ENCODE measurements around the gene NCOR1. TPM values are rescaled to one million over a fixed set of nuclear protein-coding genes. Genes with fewer than 3 reads are reported as not detected.
A peak's percentile ranks its signal among the peaks of the same experiment; 100 is the strongest.
"Not testable (repeated sequence)": the region's sequence is repeated elsewhere in the genome, so short reads cannot be mapped to it uniquely, and the experiment has no call there.

NCOR1 gene
- total RNA-seq, 1 donor from 2014 or later = 81.0 TPM

- no peaks in the 10 kb centered on the region for H3K9me3 ChIP-seq
- peak overlapping the region in 1 of 2 donors; percentile 12 for H3K27ac ChIP-seq
- no peaks in the 10 kb centered on the region for H3K27me3 ChIP-seq
- no peaks in the 10 kb centered on the region for H3K4me1 ChIP-seq
- no peak for TF ChIP-seq CTCF (IDR thresholded peaks at IDR 0.05)
- intact Hi-C loops (cut with DNase I) = no loop called here
- no peak for DNase-seq (ENCODE audit: low spot score in 2 of 2)
- peaks cover 36 to 67% of the 10 kb centered on the region in 2 donors for H3K36me3 ChIP-seq
- no peak overlapping the region for H3K4me3 ChIP-seq
Observed at GRCh38 chr17:16122697-16123434, 92.5 kb downstream of the NCOR1 start.

- no peak overlapping the region for H3K4me3 ChIP-seq
- intact Hi-C loops (cut with DNase I) = no loop called here
- no peaks in the 10 kb centered on the region for H3K4me1 ChIP-seq
- peaks cover 44 to 76% of the 10 kb centered on the region in 2 donors for H3K36me3 ChIP-seq
- H3K27ac ChIP-seq = no peak overlapping the region
- no peaks in the 10 kb centered on the region for H3K9me3 ChIP-seq
- H3K27me3 ChIP-seq = no peaks in the 10 kb centered on the region
- DNase-seq (ENCODE audit: low spot score in 2 of 2) = no peak
- no peak for TF ChIP-seq CTCF (IDR thresholded peaks at IDR 0.05)
Observed at GRCh38 chr17:16121915-16122314, 93.4 kb downstream of the NCOR1 start.

- TF ChIP-seq CTCF (IDR thresholded peaks at IDR 0.05) = no peak
- Histone ChIP-seq H3K27me3 (no peaks in the 10 kb centered on the region), H3K4me3 (no peak overlapping the region), H3K4me1 (no peaks in the 10 kb centered on the region), H3K9me3 (no peaks in the 10 kb centered on the region), H3K36me3 (peaks cover 41 to 79% of the 10 kb centered on the region in 2 donors), H3K27ac (no peak overlapping the region)
- intact Hi-C loops (cut with DNase I) = no loop called here
- DNase-seq (ENCODE audit: low spot score in 2 of 2) = no peak
Observed at GRCh38 chr17:16120937-16121336, 94.4 kb downstream of the NCOR1 start.

- Histone ChIP-seq H3K36me3 (peaks cover 60 to 91% of the 10 kb centered on the region in 2 donors), H3K27me3 (no peaks in the 10 kb centered on the region)
Observed at GRCh38 chr17:16117149-16117548, 98.2 kb downstream of the NCOR1 start.

GRCh38 chr17:16115077-16115698 lies 100.1 kb downstream of the NCOR1 start:
- H3K27me3 ChIP-seq; intact Hi-C loops (cut with DNase I); DNase-seq (ENCODE audit: low spot score in 2 of 2); H3K9me3 ChIP-seq; H3K4me1 ChIP-seq; H3K4me3 ChIP-seq; H3K27ac ChIP-seq: not testable (repeated sequence)
- peaks cover 53 to 74% of the 10 kb centered on the region in 2 donors for H3K36me3 ChIP-seq

More at GRCh38 chr17:16117149-16117548, 98.2 kb downstream of the NCOR1 start:
- Histone ChIP-seq H3K9me3 (peaks cover 0 to 5% of the 10 kb centered on the region in 2 donors), H3K4me3 (no peak overlapping the region), H3K4me1 (no peaks in the 10 kb centered on the region), H3K27ac (no peak overlapping the region)
- intact Hi-C loops (cut with DNase I) = no loop called here
- no peak for TF ChIP-seq CTCF (IDR thresholded peaks at IDR 0.05)
- no peak for DNase-seq (ENCODE audit: low spot score in 2 of 2)

- Histone ChIP-seq H3K9me3 (no peaks in the 10 kb centered on the region), H3K36me3 (peaks cover 28 to 42% of the 10 kb centered on the region in 2 donors), H3K27me3 (no peaks in the 10 kb centered on the region), H3K4me3 (no peak overlapping the region), H3K27ac (no peak overlapping the region), H3K4me1 (no peaks in the 10 kb centered on the region)
- DNase-seq (ENCODE audit: low spot score in 2 of 2) = no peak
- intact Hi-C loops (cut with DNase I) = no loop called here
- TF ChIP-seq CTCF (IDR thresholded peaks at IDR 0.05) = no peak
Observed at GRCh38 chr17:16108871-16109270, 106.5 kb downstream of the NCOR1 start.

Data from ascending aorta (tissue), 2 donors.